Stimulated activated CD8-positive, alpha-beta memory T cell treated with anti-CD3 and anti-CD28 coated beads, Interleukin-12 subunit alpha, Interleukin-12 subunit beta, amount 100 ng/mL, for 1 hour (primary cell): ENCODE data around the gene NELFB.
"Not testable (repeated sequence)": the region's sequence is repeated elsewhere in the genome, so short reads cannot be mapped to it uniquely, and the experiment has no call there.

ENCODE experiments used
- DNase-seq: peaks from one replicate; pipeline ENCODE4 v3.0.0-alpha.2; 2020; ENCODE audit warnings: low read depth

The NELFB gene

DNA sequence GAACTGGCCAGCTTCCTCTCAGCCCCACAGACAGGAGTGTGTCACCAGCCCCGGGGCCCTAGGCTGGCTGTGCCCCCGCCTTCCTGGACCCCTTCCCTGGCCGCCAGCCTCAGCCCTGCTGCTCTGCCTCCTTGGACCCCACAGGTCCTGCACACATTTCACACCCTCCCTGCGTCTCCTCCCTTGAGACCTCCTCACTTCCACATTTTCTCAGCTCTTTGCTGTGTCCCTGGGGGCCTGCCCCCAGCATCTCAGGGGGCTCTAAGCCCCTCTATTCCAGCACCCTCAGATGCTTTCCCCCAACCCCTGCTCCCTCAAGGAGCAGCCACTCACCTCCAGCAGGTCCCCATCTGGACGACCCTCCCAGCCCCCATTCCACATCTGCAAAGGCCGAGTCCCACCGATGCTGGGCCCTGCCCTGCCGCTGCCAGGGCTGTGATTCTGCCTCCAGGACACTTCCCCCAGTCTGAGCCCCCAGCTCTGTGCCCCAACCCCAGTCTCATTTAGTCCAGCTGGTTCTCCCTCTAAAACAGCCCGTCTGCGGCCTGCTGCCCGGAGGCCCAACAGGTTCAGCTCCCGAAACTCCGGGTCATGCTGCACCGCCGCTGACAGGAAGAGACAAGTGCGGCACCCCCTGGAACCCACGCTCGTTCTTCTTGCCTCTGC lies 20.2 kb upstream of the NELFB start:
- DNase-seq = no peak

DNA sequence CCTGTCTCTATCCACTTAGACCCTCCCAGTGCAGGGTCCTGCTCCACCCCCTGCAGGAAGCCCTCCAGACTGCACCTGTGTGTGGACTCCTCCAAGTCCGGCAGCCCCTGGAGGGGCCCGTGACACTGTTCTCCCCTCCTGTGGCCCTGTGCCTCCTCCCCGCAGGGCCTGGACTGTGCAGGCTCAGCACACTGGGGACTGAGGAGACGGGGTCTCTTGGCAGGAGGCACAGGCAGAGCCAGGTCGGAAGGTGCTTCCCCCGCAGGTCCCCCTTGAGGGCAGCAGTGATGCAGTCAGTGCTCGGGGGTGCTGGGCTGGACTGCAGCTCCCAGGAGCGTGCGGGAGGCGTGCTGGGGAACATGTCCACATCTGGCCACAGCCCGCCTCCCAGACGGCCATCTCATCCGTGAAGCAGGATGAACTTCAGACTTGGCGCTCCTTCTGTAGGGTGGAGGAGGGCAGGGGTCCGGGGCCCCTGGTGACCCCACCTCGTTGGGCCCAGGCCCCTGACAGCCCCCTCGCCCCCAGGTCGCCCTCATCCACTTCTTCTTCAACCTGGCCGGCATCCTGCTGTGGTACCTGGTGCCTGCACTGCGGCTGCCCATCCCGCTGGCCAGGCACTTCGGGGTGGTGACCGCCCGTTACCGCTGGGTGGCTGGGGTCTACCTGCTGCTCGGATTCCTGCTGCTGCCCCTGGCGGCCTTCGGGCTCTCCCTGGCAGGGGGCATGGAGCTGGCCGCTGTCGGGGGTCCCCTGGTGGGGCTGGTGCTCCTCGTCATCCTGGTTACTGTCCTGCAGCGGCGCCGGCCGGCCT lies 19.5 kb upstream of the NELFB start:
- DNase-seq = no peak

DNA sequence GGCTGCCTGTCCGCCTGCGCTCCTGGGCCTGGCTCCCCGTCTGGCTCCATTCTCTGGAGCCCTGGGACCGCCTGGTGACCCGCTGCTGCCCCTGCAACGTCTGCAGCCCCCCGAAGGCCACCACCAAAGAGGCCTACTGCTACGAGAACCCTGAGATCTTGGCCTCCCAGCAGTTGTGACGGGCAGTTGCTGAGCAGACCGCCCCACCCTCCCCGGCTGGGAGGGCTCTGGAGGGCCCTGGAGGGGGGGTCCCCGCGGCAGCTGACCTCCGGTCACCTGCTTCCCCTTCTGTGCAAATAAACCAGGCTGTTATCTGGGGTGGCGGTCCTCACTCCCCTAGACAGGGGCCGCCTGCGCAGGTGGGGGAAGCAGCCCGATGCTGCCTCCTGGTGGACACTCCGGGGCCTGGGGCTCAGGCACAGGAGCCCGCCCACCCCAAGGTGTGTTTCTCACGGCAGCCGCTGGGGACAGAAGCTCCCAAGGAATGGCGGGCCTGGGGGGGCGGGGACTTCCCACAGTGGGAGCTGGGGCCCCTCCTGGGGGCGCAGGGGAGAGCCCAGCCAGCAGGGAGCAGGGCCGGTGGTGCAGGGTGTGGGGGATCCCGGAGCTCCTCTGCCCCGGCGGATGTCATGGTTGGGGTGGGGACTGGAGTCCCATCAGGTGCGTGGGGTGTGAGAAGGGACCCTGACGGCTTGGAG lies 18.7 kb upstream of the NELFB start:
- DNase-seq = peak; percentile 84

DNA sequence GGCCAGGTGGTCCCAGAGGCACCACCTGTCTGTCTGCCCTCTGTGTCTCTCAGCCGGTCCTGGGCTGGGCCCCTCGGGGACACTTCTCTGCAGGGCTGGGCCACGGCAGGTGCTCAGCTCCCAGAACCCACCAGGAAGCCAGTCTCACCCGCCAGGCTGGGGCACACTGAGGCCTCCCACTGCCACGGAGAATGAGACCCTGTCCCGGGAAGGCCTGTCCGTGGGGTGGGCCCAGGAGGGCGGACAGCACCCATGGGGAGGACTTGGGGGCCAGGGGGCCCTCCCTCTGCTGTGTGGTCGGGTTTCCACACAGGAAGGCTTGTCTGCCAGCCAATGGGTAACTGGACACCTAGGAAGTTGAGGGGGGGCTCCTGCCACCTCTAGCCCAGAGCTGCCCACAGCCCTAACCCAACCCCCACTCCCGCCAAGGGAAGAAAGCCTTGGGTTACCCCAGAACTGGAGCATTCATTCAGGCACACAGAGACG lies 18.1 kb upstream of the NELFB start:
- DNase-seq = no peak

DNA sequence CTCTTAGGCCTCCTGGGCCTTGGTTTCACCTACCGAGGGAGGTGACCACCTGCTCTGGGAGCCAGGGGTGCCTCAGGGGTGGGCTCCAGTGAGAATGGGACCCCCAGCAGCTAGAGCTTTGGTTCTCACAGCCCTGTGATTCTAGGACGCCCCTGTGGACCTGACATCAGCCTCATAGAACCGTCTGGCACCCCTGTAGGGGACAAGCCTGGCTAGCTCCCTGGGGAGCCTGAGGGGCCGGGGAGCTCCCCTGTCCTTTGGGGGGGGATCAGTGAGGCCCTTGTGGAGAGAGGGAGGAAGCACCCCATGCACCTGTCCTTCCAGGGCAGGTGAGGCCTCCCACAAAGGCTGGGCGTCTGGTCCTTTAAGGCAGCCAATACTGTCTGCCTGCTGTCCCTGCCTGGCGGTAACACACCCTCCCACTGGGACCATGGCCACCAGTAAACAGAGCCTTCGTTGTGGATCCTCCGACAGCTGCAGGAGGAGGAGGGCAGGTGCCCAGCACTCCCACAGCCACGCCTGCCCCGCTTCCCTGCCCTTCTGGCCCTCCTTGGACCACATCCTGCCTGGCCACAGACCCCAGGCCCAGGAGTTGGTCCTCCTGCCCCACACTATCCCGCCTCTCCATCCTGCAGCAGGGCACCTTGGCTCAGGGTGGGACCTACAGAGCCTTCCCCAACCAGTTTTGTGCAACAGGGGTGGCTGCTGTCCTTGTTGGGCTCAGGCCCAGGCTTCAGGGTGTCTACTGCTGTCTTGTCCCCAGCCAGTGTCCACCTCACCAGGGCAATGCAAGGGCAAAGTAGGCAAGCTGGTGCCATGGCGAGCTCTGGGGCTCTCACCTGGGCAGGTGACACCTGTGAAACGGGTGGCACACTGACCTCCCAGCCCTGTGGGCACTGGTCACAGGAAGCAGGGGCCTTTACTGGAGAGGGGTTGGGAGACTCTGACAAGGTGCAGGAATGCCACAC lies 17.1 kb upstream of the NELFB start:
- no peak for DNase-seq

DNA sequence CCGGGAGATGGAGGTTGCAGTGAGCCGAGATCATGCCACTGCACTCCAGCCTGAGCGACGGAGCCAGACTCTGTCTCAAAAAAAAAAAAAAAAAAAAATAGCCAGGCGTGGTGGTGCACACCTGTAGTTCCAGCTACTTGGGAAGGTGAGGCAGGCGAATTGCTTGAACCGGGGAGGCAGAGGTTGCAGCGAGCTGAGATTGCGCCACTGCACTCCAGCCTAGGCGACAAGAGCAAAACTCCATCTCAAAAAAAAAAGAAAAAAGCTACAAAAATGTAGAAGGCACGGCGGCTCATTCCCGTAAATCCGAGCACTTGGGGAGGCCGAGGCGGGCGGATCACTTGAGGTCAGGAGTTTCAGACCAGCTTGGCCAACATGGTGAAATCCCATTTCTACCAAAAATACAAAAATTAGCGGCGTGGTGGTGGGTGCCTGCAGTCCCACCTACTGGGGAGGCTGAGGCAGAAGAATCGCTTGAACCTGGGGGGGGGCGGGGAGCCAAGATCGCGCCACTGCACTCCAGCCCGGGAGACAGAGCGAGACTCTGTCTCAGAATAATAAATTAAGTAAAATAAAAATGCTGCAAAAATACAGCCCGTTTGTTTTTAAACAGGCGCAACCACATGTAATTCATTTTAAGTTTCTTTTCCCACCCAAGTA lies 15.5 kb upstream of the NELFB start:
- not testable (repeated sequence) for DNase-seq

DNA sequence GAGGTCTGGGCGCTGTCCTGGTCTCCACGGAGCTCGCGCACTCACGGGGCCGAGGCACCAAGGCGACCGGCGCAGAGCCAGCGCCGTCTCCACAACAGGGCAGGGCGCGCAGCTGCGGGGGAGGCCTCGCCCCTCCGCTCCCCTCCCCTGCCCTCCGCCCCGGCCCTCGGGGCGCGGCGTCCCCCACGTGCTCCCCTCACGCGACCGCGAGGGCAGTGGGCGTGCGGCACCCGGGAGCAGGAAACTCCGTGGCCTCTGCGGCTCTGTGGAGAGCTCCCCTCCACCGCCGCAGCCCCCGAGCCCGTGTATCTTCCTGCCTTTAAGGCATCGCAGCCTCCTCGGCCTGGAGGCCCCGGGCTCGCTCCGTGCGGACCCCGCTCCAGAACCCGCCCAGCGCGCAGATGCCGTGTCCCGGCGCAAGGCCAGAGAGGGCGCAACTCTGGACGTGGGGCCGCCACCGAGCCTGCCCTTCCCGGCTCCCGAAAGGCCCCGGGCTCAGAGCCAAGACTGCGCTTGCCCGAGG lies 14.7 kb upstream of the NELFB start:
- peak; percentile 33 for DNase-seq

DNA sequence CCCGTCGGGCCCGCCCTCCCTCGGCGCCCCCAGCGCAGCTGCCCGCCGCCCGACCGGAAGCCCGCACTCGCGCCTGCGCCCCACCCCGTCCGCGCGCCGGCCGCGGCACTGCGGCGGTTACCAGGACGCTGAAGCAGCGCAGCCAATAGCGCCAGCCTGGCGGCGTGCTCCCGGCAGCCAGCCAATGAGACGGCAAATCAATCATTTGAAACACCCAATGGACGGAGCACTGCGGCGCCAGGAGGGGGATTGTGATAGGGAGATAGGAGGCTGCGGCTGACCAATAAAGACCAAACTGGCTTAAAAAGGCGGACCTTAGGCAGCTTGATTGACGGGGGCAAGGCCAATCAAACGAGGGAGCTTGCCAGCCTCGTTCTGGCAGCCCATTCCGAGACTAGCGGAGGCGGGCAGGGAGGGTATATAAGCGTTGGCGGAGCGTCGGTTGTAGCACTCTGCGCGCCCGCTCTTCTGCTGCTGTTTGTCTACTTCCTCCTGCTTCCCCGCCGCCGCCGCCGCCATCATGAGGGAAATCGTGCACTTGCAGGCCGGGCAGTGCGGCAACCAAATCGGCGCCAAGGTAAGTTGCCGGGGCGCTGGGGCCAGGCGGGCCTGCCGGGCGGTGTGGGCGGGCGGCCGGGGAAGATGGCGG lies 14.2 kb upstream of the NELFB start, which contains the start of gene TUBB4B:
Gene TUBB4B, plus strand, starts transcription at position 447 of the 649 bp plus-strand sequence. Its CDS starts 74 bp downstream, at position 521.
- peak; percentile 96 for DNase-seq

DNA sequence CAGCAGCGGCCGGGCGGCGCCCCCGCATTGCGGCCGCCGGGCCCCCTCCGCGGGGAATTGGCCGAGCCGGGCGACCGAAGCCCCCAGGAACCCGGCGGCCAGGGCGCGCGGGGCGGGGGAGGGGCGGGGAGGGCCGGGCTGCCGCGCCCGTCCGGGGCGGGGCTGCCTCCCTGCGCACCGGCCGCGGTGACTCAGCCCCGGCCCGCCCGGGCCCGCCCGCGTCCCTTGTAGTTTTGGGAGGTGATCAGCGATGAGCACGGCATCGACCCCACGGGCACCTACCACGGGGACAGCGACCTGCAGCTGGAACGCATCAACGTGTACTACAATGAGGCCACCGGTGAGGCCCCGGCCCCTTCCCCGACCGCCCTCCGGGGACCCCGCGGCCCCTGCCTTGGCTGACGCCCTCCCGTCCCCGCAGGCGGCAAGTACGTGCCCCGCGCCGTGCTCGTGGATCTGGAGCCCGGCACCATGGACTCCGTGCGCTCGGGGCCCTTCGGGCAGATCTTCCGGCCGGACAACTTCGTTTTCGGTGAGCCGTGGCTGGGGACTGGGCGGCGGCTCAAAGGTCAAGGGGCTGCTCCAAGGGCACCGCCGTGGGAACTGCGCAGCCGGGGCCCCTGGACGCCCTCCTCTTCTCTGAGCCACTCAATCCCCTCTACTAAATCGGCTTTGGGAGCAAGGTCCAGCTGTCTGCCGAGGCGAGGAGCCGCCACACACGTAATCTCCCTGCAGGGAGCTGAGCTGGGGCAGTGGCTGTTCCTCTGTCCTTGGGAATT lies 13.4 kb upstream of the NELFB start:
- peak; percentile 63 for DNase-seq

DNA sequence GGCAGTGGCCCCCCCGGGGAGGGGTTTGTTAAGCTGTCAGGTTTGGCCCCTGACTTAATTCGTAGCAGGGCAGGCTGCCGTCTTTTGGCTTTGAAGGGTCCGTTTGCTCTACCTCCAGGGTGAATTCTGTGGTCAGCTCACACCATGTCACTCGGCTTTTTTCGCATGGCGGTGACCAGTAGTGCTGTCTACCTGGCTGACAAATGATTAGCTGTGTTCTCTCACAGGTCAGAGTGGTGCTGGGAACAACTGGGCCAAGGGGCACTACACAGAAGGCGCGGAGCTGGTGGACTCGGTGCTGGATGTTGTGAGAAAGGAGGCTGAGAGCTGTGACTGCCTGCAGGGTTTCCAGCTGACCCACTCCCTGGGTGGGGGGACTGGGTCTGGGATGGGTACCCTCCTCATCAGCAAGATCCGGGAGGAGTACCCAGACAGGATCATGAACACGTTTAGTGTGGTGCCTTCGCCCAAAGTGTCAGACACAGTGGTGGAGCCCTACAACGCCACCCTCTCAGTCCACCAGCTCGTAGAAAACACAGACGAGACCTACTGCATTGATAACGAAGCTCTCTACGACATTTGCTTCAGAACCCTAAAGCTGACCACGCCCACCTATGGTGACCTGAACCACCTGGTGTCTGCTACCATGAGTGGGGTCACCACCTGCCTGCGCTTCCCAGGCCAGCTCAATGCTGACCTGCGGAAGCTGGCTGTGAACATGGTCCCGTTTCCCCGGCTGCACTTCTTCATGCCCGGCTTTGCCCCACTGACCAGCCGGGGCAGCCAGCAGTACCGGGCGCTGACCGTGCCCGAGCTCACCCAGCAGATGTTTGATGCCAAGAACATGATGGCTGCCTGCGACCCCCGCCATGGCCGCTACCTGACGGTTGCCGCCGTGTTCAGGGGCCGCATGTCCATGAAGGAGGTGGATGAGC lies 12.6 kb upstream of the NELFB start:
- DNase-seq = no peak

DNA sequence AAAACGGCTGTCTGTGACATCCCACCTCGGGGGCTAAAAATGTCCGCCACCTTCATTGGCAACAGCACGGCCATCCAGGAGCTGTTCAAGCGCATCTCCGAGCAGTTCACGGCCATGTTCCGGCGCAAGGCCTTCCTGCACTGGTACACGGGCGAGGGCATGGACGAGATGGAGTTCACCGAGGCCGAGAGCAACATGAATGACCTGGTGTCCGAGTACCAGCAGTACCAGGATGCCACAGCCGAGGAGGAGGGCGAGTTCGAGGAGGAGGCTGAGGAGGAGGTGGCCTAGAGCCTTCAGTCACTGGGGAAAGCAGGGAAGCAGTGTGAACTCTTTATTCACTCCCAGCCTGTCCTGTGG lies 11.9 kb upstream of the NELFB start:
- not testable (repeated sequence) for DNase-seq

DNA sequence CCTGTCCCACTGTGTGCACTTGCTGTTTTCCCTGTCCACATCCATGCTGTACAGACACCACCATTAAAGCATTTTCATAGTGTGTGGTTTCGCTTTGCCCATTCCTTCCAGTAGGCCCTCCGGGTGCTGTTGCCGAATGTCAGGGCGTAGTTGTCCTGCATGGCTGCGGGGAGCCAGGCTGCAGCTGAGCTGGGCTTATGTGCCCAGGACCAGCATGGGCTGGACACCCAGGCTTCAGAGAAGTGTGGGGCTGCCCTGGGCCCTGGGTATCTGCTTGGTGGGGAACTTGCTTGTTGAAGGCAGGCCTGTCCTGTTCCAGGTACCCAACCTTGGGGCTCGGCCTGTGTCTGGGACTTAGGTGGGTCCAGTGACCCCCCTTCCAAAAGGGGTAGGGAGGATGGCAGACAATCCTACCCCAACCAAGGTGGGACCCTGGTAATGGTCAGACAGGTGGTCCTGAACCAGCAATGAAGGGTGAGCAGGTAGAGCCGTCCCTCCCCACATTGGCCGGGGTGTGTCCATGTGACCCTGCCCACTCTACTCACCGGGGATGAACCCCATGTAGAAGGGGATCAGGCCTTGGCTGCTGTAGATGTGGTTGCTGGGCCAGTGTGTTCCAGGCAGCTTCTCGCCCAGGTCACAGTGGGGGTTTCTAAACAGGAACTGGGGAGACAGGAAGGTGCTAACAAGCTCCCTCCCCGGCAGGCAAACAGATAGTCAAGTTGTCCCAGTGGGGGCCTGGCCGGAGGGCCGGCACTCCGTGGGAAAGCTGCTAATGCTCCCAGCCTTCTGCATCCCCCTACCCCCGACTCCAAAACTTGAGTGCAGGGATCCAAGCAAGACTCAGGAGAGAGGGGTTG lies 11.3 kb upstream of the NELFB start:
- no peak for DNase-seq

DNA sequence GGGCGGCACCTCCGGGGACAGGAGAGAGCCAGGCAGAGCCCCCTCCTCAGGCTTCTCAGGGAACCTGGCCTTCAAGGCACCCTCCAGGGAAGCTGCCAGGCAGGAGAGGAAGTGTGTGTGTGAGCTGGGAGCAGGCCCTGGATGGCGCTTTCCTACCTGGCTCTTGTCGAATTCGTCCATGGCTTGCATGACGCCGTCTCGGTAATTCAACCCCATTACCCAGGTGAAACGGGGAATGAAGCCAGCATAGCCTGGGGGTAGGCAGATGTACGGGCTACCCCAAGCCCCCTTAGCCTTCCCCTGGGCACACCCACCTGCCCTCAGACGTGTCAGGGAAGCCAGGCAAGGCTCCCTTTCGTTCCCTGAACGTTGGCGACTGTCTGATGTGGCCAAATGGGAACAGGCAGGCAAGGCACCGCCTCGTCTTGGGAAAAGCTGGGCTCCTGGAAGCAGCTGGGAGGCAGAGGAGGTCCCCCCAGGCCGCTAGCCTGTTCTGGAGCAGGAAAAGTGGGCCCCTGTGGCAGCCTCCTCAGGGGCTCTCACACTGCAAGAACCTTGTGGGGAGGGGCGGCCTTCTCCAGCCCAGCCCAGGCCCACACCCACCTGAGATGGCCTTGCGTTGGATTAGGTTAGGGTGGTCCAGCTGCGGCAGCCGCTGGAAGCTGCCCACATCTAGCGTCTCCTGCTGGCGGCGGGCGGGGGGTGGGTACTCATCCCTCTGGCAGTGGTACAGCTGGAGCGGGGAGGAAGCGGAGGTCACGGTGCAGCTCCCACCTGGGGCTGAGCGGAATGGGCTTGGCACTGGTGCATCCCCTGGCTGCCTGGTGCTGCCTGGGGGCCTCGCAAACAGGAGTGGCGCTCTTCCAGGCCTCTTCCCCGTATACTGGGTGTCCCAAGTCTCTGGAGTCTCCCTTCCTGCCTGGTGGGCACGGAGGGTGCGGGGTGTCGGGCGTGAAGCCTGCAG lies 10.4 kb upstream of the NELFB start:
- DNase-seq = no peak

DNA sequence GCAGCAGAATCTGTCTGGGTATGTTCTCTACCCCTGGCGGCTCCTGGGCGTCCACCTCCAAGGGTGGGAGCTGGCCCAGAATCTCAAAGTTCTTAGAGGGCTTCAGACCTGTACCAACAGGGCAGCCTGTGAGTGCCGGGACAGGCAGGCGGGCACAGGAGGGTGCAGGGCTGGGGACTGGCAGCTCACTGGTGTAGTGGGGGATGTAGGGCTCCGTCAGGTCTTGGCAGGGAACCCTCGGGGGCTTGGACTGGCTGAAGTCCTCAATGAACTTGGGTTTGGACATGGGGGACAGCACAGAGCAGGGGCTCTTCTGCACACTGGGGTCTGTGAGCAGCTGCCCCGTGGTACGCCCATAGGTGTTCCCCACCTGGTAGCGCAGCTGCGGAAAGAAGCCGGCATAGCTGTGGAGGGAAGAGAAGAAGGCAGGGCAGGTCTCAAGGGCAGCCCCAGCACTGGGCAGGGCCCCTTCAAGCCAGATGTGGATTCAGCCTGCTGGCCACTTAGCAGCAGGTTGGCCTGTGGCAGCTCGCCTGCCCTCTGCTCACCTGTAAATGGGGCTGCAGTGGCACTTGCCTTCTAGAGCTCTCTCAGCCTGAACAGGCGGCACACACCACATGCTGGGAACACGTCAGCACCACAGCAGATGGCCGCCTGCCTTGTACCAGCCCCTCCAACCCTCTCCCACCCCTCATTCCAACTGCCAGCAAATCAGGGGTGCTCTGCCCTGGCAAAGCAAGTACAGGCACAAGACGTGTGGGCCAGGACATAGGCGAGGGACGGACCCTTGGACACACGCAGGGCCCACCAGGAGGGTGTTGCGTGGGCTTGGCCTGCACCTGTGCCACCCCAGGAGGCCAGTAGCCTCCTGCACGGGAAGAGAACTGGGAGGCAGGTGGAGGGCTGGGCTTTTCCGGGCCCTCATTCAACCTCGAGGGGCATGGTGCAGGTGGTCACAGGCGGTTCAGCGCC lies 9.4 kb upstream of the NELFB start:
- no peak for DNase-seq
